HG03521 (cell line): ENCODE measurements around the gene PAQR4.
A peak's percentile ranks its signal among the peaks of the same experiment; 100 is the strongest.
"Not testable (repeated sequence)": the region's sequence is repeated elsewhere in the genome, so short reads cannot be mapped to it uniquely, and the experiment has no call there.

ENCODE experiments used
- ATAC-seq: cut with Tn5 transposase; IDR thresholded peaks from one replicate; pipeline ENCODE4 v1.9.1; 2021; ENCODE audit warnings: mild to moderate bottlenecking, moderate library complexity; ENCODE audit not compliant: unreplicated experiment

PAQR4 gene

GRCh38 chr16:2968738-2969544 lies at the start of gene PAQR4:
TSS of gene PAQR4 (plus strand) at chr16:2969348. CDS start at chr16:2969675, 327 bp downstream.
- peak; percentile 70 for ATAC-seq

GRCh38 chr16:2919511-2920255 lies 49.5 kb upstream of the PAQR4 start:
- ATAC-seq, result no peak

- ATAC-seq, result no peak
These were observed 45.7 kb upstream of the PAQR4 start for GRCh38 chr16:2923481-2923880.

- ATAC-seq, result no peak
These were observed 44.0 kb upstream of the PAQR4 start for GRCh38 chr16:2924901-2925755.

GRCh38 chr16:2925951-2926649 lies 43.0 kb upstream of the PAQR4 start:
- no peak for ATAC-seq

GRCh38 chr16:2926650-2926999 lies 42.5 kb upstream of the PAQR4 start:
- no peak for ATAC-seq

- no peak for ATAC-seq
These were observed 42.0 kb upstream of the PAQR4 start for GRCh38 chr16:2927010-2927646.

- not testable (repeated sequence) for ATAC-seq
These were observed 41.0 kb upstream of the PAQR4 start for GRCh38 chr16:2928151-2928550.

GRCh38 chr16:2928796-2929195 lies 40.4 kb upstream of the PAQR4 start:
- no peak for ATAC-seq

- no peak for ATAC-seq
These were observed 39.5 kb upstream of the PAQR4 start for GRCh38 chr16:2929693-2930092.

GRCh38 chr16:2930236-2930635 lies 38.9 kb upstream of the PAQR4 start:
- ATAC-seq, result no peak

GRCh38 chr16:2931231-2931914 lies 37.8 kb upstream of the PAQR4 start:
- ATAC-seq, result not testable (repeated sequence)

GRCh38 chr16:2933136-2933535 lies 36.0 kb upstream of the PAQR4 start:
- ATAC-seq, result no peak

- no peak for ATAC-seq
These were observed 35.4 kb upstream of the PAQR4 start for GRCh38 chr16:2933701-2934100.

GRCh38 chr16:2934450-2934849 lies 34.7 kb upstream of the PAQR4 start:
- ATAC-seq, result no peak

GRCh38 chr16:2936436-2937011 lies 32.6 kb upstream of the PAQR4 start:
- no peak for ATAC-seq

- ATAC-seq, result no peak
These were observed 32.0 kb upstream of the PAQR4 start for GRCh38 chr16:2937170-2937569.

GRCh38 chr16:2938206-2938605 lies 30.9 kb upstream of the PAQR4 start:
- ATAC-seq, result no peak

- no peak for ATAC-seq
These were observed 29.2 kb upstream of the PAQR4 start for GRCh38 chr16:2939968-2940367.
